GM10266 (cell line): ENCODE results near the gene TCL1B.

Source experiments
- DNase-seq: peaks from one replicate; pipeline ENCODE4 v3.0.0; 2012; ENCODE audit errors: extremely low spot score
- TF ChIP-seq, protein P1 (sequence below): IDR thresholded peaks from 2 replicates; pipeline ENCODE4 v1.5.1; 2012; ENCODE audit warnings: mild to moderate bottlenecking, low read depth; ENCODE audit not compliant: control insufficient read depth, insufficient read depth; ENCODE audit errors: missing control alignments

TCL1B gene

DNA sequence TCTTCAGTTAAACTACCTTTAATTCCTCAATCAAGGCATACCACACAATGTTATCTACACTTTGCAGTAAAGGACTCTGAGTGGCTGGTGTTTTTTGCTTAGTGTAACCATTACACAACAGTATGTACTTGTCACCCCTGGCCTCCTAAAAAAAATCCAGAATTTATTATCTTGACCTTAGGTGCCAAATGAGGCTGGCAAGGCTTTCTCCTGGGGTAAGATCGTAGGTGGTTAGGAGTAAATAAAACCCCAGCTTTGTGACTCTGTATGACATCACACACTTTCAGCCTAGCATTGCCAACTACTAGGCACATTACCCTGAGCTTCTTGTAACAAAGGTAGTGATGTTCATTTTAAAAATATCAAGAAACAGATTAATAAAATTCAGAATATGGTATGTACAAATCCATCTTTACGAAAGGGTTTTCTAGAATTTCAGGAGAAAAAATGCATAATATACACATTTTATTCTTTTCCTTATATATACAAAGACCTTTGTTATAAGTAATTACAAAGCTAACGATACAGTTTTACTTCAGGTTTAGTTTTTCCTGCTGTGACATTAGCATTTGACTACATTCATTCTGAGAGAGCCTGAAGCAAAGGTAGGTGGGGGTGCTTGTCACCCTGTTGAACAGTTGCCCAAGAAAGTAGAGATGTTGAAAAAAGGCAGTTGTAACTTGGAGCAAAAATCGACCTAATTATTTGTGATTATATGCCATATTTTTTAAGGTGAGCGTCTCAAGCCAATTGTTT lies 14.2 kb downstream of the TCL1B start:
- TF ChIP-seq, protein P1, sequence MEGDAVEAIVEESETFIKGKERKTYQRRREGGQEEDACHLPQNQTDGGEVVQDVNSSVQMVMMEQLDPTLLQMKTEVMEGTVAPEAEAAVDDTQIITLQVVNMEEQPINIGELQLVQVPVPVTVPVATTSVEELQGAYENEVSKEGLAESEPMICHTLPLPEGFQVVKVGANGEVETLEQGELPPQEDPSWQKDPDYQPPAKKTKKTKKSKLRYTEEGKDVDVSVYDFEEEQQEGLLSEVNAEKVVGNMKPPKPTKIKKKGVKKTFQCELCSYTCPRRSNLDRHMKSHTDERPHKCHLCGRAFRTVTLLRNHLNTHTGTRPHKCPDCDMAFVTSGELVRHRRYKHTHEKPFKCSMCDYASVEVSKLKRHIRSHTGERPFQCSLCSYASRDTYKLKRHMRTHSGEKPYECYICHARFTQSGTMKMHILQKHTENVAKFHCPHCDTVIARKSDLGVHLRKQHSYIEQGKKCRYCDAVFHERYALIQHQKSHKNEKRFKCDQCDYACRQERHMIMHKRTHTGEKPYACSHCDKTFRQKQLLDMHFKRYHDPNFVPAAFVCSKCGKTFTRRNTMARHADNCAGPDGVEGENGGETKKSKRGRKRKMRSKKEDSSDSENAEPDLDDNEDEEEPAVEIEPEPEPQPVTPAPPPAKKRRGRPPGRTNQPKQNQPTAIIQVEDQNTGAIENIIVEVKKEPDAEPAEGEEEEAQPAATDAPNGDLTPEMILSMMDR = no peak
- no peak for DNase-seq

DNA sequence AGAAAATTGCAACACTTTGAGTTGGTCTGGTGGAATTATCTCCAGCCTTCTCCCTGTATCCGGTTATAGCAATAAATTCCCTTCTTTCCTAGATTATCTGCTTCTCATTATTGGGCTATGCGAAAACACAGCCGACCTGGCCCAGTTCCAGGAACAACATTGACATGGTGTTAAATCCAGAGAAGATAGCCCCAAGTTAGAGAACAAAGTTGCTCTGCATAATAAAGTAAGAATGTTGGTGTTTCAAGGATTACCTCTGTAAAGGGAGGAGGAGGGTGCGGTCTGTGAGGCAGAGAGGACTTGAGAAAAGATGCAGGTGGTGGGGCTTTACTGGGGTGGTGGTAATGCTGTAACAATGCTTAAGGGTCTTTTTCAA lies 15.6 kb downstream of the TCL1B start:
- TF ChIP-seq, protein P1 = no peak
- no peak for DNase-seq

DNA sequence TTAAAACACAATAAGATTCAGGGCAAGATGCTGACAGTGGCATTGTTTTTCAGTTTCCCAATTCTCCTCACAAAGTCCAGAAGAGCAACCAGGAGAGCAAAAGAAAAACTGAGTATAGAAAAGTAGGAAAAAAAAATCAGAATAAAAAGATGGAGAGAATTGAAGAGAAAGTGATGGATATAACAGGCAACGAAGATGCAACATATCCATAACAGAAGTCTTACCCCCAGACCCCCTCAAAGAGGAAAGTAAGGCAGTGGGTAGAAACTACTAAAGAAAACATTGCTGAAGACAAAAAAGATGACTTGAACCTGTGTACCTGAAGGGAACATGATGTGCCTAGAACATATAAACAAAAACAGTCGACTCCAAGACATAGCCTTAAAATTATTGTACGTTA lies 17.1 kb downstream of the TCL1B start:
- no peak for DNase-seq

DNA sequence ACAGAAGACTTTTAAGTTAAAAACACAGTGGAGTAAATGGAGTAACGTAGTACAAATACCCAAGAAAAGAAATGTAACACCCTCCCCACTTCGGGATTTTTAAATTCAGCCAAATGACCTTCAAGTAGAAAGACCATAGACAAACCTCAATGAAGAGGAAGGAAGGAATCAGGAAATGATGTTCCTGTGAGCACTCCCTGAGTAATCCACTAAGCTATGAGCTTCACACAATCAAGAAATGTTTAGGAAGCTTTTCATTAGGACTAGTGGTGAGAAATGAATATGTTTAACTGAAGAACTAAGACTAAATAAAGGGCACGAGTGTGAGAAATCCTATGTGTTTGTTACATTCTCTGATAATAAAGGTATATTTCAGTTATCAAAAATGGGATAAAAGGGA lies 17.6 kb downstream of the TCL1B start:
- DNase-seq = no peak
- TF ChIP-seq, protein P1 = no peak

More for the DNA sequence above, 17.1 kb downstream of the TCL1B start:
- TF ChIP-seq, protein P1 = no peak

DNA sequence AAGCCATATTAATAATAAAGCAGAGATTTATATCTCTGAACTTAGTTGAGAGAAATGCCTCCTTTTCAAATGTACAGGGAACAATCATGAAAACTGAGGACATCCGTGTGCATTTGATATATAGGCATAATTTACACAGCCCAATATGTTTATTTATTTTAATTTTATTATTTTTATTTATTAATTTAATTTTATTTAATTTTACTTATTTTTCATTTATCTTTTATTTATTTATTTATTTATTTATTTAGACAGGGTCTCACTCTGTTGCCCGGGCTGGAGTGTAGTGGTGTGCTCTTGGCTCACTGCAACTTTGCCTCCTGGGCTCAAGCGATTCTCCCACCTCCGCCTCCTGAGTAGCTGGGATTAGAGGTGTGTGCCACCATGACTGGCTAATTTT lies 19.3 kb downstream of the TCL1B start:
- TF ChIP-seq, protein P1 = no peak
- no peak for DNase-seq

DNA sequence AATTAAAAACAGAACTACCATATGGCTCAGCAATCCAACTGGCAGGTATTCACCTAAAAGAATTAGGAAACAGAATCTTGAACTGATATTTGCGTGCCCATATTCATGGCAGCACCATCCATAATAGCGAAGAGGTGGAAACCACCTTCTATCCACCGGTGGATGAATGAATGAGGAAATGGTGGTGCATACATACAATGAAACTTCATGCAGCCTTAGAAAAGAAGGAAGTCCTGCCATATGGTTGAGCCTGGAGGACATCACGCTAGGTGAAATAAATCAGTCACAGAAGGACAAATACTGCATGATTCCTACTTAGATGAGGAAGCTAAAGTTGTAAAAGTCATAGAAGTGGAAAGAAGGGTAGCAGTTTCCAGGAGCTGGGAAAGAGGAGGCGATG lies 21.1 kb downstream of the TCL1B start:
- no peak for DNase-seq
- TF ChIP-seq, protein P1 = no peak

DNA sequence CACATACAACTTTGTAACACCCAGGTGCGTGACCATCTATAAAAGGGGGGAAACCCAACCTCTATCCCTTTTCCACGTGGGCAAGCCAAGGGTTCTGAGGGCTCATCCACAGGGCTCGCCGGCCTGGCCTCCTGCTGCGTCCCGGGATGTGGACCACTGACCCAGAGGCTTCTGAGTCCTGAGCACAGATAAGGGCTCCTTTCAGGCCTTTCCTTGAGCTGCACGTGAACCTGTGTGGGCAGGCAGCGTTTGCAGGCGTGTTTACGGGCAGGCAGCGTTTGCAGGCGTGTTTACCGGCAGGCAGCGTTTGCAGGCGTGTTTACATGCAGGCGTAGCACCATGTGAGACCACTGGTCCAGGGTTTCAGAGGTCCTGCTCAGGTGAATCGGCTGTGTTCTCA lies 23.9 kb downstream of the TCL1B start:
- TF ChIP-seq, protein P1 = no peak
- no peak for DNase-seq
